ENCODE results near the gene SLC6A18.

The SLC6A18 gene, protein sequence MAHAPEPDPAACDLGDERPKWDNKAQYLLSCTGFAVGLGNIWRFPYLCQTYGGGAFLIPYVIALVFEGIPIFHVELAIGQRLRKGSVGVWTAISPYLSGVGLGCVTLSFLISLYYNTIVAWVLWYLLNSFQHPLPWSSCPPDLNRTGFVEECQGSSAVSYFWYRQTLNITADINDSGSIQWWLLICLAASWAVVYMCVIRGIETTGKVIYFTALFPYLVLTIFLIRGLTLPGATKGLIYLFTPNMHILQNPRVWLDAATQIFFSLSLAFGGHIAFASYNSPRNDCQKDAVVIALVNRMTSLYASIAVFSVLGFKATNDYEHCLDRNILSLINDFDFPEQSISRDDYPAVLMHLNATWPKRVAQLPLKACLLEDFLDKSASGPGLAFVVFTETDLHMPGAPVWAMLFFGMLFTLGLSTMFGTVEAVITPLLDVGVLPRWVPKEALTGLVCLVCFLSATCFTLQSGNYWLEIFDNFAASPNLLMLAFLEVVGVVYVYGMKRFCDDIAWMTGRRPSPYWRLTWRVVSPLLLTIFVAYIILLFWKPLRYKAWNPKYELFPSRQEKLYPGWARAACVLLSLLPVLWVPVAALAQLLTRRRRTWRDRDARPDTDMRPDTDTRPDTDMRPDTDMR

DNA sequence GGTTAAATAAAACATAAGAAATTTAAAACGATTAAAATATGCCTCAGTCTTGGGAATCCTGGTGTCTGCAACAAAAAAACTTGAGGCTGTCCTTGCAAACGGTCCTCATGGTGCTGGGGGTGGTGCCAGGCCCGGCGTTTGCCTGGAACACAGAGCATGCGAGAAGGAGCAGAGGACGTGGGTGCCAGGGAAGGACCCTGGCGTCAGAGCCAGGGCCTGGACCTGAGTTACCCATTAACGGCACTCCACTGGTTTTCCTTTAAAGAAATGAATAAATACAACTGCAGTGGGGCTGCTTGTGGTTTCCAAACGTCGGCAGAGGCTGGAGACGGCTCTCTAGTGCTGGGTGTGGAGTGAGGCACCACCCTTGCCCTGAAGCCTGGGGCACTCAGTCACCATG lies at the start of gene SLC6A18:
Gene SLC6A18 (plus strand): TSS at position 301 of the 400 bp plus-strand sequence. CDS start 97 bp downstream, at position 398.
- Histone ChIP-seq H3K27ac (ENCODE audit: low read depth in 2 of 2, low read length in 2 of 2) (no peak within 1 kb of the TSS), H3K27me3 (ENCODE audit: control insufficient read depth in 2 of 2, insufficient read depth in 2 of 2, low read length in 2 of 2) (peaks cover 0 to 3% of the 10 kb centered on the region in 2 donors), H3K36me3 (ENCODE audit: control insufficient read depth in 2 of 2, insufficient read depth in 2 of 2, low read length in 2 of 2) (no peaks in the 10 kb centered on the region), H3K4me3 (ENCODE audit: low read length in 2 of 2) (no peak within 1 kb of the TSS), H3K4me1 (ENCODE audit: control insufficient read depth in 2 of 2, insufficient read depth in 2 of 2, low read length in 2 of 2) (no peaks in the 10 kb centered on the region), H3K9ac (ENCODE audit: low read depth in 1 of 2, low read length in 2 of 2) (no peak within 1 kb of the TSS), H3K9me3 (ENCODE audit: control insufficient read depth in 2 of 2, low read length in 2 of 2) (no peaks in the 10 kb centered on the region)

DNA sequence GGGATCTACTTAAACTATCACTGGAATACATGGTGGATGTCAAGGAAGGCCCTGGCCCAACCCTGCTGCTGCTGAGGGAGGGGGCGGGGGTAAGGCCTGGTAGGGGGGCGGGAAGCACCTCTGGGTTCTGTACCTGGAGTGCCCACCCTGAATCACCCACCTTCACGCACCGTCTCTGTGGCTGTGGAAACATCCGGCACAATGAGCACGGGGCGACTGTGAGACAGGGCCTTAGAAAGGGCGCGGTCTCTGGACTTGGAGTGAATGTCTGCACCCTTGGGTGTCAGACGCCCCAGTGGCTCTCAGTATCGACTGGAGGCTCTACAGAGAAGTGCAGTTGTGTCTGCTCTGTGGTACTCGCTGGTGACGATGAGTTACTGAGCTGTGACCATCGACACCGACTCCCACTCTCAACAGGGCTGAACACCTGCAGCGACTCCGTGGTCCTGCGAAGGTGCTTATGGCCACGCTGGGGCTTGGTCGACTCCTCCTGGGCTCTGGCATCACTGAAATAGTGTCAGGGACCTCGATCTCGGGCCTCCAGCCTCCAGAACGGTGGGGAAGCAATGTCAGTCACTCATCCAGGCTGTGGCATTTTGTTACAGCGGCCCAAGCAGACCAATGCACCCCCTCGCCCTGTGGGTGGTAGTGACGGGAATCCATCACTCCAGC lies 49.2 kb upstream of the SLC6A18 start:
- Histone ChIP-seq H3K9me3 (ENCODE audit: control insufficient read depth in 2 of 2, low read length in 2 of 2) (no peaks in the 10 kb centered on the region), H3K27ac (ENCODE audit: low read depth in 2 of 2, low read length in 2 of 2) (no peak overlapping the region), H3K9ac (ENCODE audit: low read depth in 1 of 2, low read length in 2 of 2) (no peak overlapping the region), H3K4me1 (ENCODE audit: control insufficient read depth in 2 of 2, insufficient read depth in 2 of 2, low read length in 2 of 2) (peaks cover 0 to 4% of the 10 kb centered on the region in 2 donors), H3K27me3 (ENCODE audit: control insufficient read depth in 2 of 2, insufficient read depth in 2 of 2, low read length in 2 of 2) (no peaks in the 10 kb centered on the region), H3K36me3 (ENCODE audit: control insufficient read depth in 2 of 2, insufficient read depth in 2 of 2, low read length in 2 of 2) (no peaks in the 10 kb centered on the region), H3K4me3 (ENCODE audit: low read length in 2 of 2) (no peak overlapping the region)

GRCh38 chr5:1176473-1177391 lies 48.4 kb upstream of the SLC6A18 start:
- Histone ChIP-seq H3K9me3 (ENCODE audit: control insufficient read depth in 2 of 2, low read length in 2 of 2) (no peaks in the 10 kb centered on the region), H3K9ac (ENCODE audit: low read depth in 1 of 2, low read length in 2 of 2) (no peak overlapping the region), H3K36me3 (ENCODE audit: control insufficient read depth in 2 of 2, insufficient read depth in 2 of 2, low read length in 2 of 2) (no peaks in the 10 kb centered on the region), H3K27ac (ENCODE audit: low read depth in 2 of 2, low read length in 2 of 2) (no peak overlapping the region), H3K4me1 (ENCODE audit: control insufficient read depth in 2 of 2, insufficient read depth in 2 of 2, low read length in 2 of 2) (peaks cover 3 to 11% of the 10 kb centered on the region in 2 donors), H3K4me3 (ENCODE audit: low read length in 2 of 2) (no peak overlapping the region), H3K27me3 (ENCODE audit: control insufficient read depth in 2 of 2, insufficient read depth in 2 of 2, low read length in 2 of 2) (no peaks in the 10 kb centered on the region)

DNA sequence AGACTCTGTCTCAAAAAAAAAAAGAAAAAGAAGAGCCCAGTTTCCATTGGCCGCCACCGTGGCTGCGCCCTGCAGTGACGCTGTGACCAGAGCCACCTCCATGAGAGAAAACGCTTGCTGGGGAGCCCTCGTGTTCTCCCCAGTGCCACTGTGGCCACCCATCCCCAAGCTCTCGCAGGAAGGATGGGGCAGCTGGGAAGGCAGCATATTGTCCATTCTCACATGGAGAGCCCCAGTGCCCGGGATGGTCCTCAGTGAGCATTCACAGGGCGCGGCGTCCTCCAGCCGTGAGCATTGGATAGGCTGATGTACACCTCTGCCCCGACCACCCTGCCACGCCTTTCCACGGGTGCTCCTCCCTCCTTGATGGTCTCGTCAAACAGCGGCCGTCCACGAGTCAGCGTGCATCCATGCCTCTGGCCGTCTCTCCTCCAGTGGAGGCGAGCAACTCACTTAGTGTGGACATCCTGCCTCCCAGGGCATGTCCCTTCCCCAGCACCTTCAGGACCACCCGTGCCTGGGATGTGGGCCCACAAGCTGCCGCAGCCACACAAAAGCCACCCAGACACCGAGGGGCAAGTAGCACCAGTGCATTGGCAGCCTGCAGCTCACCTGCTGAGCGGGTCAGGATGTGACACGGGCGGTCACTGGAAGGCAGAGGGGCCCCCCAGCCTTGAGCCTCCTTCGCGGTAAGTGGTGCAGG lies 47.2 kb upstream of the SLC6A18 start:
- no peaks in the 10 kb centered on the region for H3K27me3 ChIP-seq (ENCODE audit: control insufficient read depth in 2 of 2, insufficient read depth in 2 of 2, low read length in 2 of 2)
- no peak overlapping the region for H3K9ac ChIP-seq (ENCODE audit: low read depth in 1 of 2, low read length in 2 of 2)
- H3K36me3 ChIP-seq (ENCODE audit: control insufficient read depth in 2 of 2, insufficient read depth in 2 of 2, low read length in 2 of 2), result no peaks in the 10 kb centered on the region
- H3K4me3 ChIP-seq (ENCODE audit: low read length in 2 of 2), result no peak overlapping the region
- no peak overlapping the region for H3K27ac ChIP-seq (ENCODE audit: low read depth in 2 of 2, low read length in 2 of 2)
- no peaks in the 10 kb centered on the region for H3K9me3 ChIP-seq (ENCODE audit: control insufficient read depth in 2 of 2, low read length in 2 of 2)
- H3K4me1 ChIP-seq (ENCODE audit: control insufficient read depth in 2 of 2, insufficient read depth in 2 of 2, low read length in 2 of 2), result peaks cover 10 to 22% of the 10 kb centered on the region in 2 donors

DNA sequence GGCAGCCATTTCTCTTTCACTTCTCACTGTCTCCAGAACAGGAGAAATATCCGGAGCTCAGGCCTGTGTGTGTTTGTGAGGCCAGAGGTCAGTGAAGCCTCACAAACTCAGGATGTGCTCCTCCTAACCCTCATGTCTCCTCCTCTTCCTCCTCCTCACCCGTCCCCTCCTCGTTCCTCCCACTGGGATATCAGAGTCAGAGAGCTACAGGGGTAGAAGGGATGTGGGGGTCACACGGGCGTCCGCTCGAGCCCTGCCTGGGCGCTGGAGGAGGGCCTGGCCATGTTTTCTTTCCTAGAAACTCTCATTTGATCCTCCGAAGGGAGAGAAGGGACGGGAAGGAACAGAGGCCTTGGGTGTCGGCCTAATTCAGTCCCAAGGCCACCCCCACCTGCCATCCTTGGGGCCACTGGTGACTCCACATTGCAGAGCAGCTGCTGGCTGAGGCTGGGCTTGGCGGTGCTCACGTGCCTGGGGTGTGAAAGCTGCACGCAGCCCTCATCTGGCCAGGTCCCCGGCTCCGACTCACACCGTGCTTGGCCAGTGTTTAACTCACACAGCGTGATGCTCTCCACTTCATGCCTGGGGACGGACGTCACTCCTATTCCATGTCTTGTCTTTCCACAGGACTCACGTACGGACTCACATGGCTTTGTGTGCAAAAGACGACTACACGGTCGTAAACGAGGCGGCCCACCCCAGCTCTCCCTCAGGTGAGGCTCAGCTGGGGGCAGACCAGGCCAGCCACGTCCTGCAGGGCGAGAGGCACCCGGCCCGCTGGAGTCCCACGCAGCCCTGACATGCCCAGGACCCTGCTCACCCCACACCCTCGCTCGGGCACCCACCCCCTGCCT lies 46.4 kb upstream of the SLC6A18 start:
- no peaks in the 10 kb centered on the region for H3K27me3 ChIP-seq (ENCODE audit: control insufficient read depth in 2 of 2, insufficient read depth in 2 of 2, low read length in 2 of 2)
- no peaks in the 10 kb centered on the region for H3K36me3 ChIP-seq (ENCODE audit: control insufficient read depth in 2 of 2, insufficient read depth in 2 of 2, low read length in 2 of 2)
- H3K4me1 ChIP-seq (ENCODE audit: control insufficient read depth in 2 of 2, insufficient read depth in 2 of 2, low read length in 2 of 2), result peaks cover 15 to 29% of the 10 kb centered on the region in 2 donors
- H3K27ac ChIP-seq (ENCODE audit: low read depth in 2 of 2, low read length in 2 of 2), result no peak overlapping the region
- H3K9ac ChIP-seq (ENCODE audit: low read depth in 1 of 2, low read length in 2 of 2), result no peak overlapping the region
- H3K4me3 ChIP-seq (ENCODE audit: low read length in 2 of 2), result no peak overlapping the region
- no peaks in the 10 kb centered on the region for H3K9me3 ChIP-seq (ENCODE audit: control insufficient read depth in 2 of 2, low read length in 2 of 2)

DNA sequence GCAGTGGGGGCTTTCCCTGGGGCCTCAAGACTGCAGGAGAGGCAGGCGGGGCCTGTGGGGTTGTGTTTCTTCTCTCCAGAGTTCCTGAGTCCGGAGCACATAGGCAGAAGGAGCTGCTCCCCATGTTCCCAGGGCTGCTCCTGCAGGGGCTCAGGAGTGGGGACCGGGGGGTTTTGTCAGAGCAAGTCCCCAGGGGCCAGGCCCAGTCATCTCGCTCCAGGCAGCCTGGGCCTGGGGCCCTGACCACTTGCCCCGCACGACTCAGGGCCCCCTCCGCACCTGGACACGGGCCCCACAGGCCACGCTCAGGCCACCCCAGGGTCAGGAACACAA lies 45.8 kb upstream of the SLC6A18 start:
- Histone ChIP-seq H3K27me3 (ENCODE audit: control insufficient read depth in 2 of 2, insufficient read depth in 2 of 2, low read length in 2 of 2) (no peaks in the 10 kb centered on the region), H3K9me3 (ENCODE audit: control insufficient read depth in 2 of 2, low read length in 2 of 2) (no peaks in the 10 kb centered on the region), H3K4me3 (ENCODE audit: low read length in 2 of 2) (no peak overlapping the region), H3K4me1 (ENCODE audit: control insufficient read depth in 2 of 2, insufficient read depth in 2 of 2, low read length in 2 of 2) (peaks cover 15 to 29% of the 10 kb centered on the region in 2 donors), H3K27ac (ENCODE audit: low read depth in 2 of 2, low read length in 2 of 2) (no peak overlapping the region), H3K9ac (ENCODE audit: low read depth in 1 of 2, low read length in 2 of 2) (no peak overlapping the region), H3K36me3 (ENCODE audit: control insufficient read depth in 2 of 2, insufficient read depth in 2 of 2, low read length in 2 of 2) (no peaks in the 10 kb centered on the region)

DNA sequence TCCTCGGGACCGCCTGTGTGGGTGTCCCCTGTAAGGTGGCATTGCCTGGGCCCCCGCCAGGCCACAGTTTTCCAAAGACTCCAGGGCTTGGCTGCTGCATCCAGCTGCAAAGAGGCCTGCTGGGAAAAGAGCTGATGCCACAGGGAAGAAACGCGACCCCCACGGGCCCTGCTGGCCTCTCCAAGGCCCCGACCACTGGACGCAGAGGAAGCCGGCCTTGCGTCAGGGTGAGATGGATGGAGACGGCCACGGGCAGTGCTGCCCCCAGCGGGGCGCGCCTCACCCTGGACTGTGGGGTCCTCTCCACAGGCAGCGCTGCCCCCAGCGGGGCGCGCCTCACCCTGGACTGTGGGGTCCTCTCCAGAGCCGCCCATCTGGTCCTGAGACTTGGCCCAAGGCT lies 45.1 kb upstream of the SLC6A18 start:
- Histone ChIP-seq H3K4me3 (ENCODE audit: low read length in 2 of 2) (no peak overlapping the region), H3K4me1 (ENCODE audit: control insufficient read depth in 2 of 2, insufficient read depth in 2 of 2, low read length in 2 of 2) (peaks cover 15 to 30% of the 10 kb centered on the region in 2 donors), H3K27me3 (ENCODE audit: control insufficient read depth in 2 of 2, insufficient read depth in 2 of 2, low read length in 2 of 2) (no peaks in the 10 kb centered on the region)

DNA sequence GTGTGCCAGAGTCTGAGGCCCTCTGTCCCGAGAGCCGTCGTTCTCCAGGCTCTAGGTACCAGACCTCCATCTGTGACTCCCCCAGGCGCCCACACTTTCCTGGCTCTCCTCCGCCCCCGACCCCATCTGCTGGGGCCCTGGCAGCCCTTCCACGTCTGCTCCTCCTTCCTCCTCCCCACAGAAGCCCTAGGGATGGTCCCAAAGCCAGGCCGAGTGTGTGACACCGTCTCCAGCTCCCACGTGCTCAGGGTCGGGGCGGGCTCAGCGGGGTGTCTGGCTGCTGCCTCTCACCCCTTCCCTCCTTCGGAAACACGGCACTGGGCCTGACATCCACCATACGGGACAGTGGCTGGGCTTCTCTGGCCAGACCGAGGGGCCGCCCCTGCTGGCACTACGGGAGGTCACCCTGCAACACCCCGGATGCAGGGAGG lies 44.3 kb upstream of the SLC6A18 start:
- Histone ChIP-seq H3K27ac (ENCODE audit: low read depth in 2 of 2, low read length in 2 of 2) (no peak overlapping the region), H3K9ac (ENCODE audit: low read depth in 1 of 2, low read length in 2 of 2) (no peak overlapping the region), H3K4me1 (ENCODE audit: control insufficient read depth in 2 of 2, insufficient read depth in 2 of 2, low read length in 2 of 2) (peaks cover 19 to 37% of the 10 kb centered on the region in 2 donors), H3K36me3 (ENCODE audit: control insufficient read depth in 2 of 2, insufficient read depth in 2 of 2, low read length in 2 of 2) (no peaks in the 10 kb centered on the region), H3K27me3 (ENCODE audit: control insufficient read depth in 2 of 2, insufficient read depth in 2 of 2, low read length in 2 of 2) (no peaks in the 10 kb centered on the region), H3K4me3 (ENCODE audit: low read length in 2 of 2) (no peak overlapping the region), H3K9me3 (ENCODE audit: control insufficient read depth in 2 of 2, low read length in 2 of 2) (no peaks in the 10 kb centered on the region)

More for the DNA sequence above, 45.1 kb upstream of the SLC6A18 start:
- Histone ChIP-seq H3K9me3 (ENCODE audit: control insufficient read depth in 2 of 2, low read length in 2 of 2) (no peaks in the 10 kb centered on the region), H3K36me3 (ENCODE audit: control insufficient read depth in 2 of 2, insufficient read depth in 2 of 2, low read length in 2 of 2) (no peaks in the 10 kb centered on the region), H3K9ac (ENCODE audit: low read depth in 1 of 2, low read length in 2 of 2) (no peak overlapping the region), H3K27ac (ENCODE audit: low read depth in 2 of 2, low read length in 2 of 2) (no peak overlapping the region)
